Stimulated activated CD8-positive, alpha-beta memory T cell treated with anti-CD3 and anti-CD28 coated beads, Interleukin-7, amount 100 ng/mL, for 4 hours (primary cell): Measurements from ENCODE around the gene INSL3.

ENCODE experiments used
- DNase-seq, 2 donors: peaks; one replicate each; pipeline ENCODE4 v3.0.0-alpha.2; 2020; ENCODE audit warnings: low read depth in 2 of 2

INSL3 gene

DNA sequence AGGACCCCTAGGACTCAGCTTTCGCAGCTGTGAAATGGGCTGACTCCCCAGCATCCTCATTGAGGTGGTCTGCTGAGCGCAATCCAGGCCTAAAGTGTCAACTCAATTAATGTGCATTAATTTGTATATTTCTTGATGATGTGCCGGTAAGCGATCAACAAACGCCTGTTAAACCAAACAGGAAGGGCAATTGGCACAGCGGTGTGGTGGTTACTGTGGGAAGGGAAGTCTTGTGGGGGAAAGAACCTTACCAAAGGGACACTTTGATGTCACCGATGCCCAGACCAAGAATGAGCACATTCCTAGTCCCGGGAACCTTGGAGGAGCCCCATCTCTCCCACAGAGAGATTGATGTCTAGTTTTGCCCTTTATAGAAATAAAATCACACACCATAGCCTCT lies 24.8 kb upstream of the INSL3 start:
- DNase-seq: peak in 1 of 2 donors; percentile 39

DNA sequence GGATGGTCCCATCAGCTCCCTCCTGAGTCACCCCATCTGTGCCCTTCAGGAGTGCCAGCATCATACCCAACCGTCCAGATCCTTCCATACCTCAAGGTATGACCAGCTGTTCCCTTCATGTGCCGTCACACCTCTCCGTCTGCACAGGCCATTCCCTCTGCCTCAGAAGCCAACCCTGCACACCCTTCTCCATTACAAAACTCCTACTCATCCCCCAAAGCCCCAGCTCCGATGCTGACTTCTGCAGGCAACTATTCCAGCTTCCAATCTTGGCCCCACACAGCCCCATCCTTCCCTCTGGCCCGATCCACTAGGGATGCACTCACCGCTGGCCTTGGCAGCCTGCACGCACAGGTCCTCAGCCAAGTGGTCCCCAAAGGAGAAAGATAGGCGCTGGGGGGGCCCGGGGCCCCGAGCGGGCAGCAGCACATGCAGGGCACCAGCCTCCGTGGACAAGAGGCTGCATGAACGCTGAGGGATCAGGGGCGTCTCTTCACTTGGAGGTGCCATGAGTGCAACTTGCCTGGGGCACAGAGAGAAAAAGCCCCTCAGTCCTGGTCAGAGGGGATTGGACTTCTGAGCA lies 22.7 kb upstream of the INSL3 start:
- no peak for DNase-seq

DNA sequence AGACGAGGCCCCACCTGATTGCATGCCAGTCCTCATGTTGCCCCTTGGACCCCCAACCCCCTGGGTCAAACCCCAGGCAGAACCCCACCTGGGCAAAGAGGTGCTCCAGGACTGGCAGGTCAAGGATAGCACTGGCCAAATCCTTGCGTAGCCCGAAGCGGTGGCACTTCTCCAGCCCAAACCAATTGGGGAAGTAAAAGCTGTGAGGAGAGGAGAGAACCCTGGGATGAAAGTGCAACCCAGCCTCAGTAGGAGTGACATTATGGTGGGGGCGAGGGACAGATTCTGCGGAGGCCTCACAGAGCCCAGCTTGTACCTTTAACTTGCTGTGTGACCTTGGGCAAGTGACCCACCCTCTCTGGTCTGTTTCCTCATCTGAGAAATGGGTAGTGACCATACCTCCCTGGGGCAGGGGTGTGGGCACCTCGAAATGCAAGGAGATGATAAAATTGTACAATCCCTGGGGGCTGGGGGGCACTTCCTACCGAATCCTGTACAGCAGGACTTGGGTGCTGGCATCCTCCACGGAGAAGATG lies 22.0 kb upstream of the INSL3 start:
- no peak for DNase-seq

DNA sequence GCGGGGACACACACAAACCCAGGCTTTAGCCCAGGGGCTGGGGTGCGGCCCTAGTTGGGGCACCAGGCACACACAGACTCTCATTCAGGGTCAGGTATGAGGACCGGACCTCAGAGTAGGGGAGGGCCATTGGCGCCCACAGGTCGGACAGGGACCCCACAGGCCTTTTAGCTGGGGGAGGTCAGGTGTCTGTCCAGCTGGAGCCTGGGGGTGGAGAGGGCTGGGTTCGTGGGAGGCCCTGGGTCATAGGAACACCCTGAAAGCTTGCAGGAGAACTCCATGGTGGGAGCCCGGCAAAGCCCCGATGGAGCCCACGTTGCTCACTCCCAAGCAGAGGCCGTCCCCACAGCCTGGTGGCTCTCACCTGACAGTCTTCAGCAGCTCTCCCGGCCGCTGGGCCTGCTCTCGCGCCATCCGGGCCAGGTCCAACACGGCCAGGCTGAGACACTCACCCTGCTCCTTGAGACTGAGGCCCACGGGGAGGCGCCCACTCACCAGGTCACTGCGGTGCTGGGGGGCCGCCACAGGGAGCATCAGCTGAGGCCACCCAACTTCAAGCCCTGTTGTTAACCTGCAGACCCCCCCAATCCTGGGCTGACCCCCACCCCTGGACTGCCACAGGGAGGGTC lies 21.5 kb upstream of the INSL3 start:
- DNase-seq: no peak

DNA sequence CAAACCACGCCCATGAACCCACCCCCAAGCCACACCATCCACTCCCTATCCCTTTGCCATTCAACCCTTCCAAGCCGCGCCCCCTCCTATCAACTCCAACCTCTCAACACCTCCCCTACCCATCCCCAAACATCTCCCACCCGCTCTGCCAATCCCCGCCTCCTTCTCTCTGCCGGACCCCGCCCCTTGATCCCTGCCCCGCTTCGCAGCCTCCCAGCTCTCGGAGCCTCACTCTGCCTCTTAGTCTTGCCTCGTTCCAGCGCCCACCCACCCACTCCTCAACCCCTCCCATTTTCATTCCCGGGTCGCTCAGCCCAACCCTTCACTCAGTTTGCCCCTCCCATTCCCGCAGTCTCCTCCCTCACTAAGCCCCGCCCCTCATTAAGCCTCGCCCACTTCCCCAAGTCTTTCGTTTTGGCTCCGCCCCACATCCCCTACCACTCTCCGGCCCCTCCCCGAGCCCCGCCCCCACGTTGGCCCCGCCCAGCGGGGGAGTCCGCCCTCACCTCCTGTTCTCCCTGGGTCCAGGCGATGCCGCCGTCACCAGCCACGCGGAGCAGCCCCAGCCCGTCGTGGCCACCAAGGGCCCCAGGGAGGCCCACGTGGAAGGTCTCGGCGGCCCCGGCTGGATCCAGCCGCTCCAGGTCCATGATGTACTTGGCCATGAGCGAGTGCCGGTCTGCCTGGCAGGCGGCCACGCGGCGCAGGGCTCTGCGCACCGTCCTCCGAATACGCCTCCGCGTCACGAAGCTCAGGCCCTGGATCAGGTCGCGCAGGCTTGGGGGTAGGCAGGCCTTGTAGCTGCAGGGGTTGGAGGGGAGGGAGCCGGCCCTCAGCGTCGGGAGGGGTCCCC lies 20.7 kb upstream of the INSL3 start:
- peak; percentile 24 to 32 for DNase-seq

DNA sequence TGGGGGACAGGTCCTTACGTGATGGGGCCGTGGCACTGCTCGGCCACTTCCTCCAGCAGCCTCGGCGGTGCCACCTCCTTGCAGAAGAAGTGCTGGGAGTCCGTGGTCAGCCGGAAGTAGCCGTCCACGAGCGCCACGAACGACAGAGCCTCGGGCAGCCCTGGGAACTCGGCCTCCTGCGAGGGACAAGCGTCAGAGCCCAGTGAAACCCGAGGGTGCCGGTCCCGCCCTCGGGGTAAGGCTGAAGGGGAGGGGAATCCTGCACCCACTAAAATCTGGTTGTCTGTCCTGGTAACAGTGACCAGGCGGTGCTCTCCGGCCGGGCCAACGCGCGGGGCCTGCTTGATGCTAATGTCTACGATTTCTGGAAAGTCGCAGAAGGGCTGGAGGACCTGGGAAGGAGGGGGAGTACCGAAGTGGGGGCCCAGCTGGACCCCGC lies 20.1 kb upstream of the INSL3 start:
- no peak for DNase-seq

DNA sequence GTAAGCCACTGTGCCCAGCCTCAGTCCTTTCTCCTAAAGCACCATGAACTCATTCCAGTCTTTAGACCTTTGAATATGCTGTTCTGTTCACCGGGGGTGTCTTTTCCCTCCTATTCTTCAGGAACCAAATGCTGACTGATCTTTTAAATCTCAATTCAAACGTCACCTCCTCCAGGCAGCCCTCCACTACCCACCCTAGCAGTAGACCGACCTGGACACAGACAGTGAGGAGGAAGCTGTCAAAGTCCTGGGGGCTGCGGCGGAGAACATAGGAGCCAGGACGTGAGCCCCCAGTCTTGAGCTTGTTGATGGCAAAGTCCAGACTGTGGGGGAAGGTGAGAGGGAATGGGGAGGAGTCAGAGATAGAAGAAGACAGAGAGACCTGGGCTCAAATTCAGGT lies 18.7 kb upstream of the INSL3 start:
- DNase-seq: no peak

DNA sequence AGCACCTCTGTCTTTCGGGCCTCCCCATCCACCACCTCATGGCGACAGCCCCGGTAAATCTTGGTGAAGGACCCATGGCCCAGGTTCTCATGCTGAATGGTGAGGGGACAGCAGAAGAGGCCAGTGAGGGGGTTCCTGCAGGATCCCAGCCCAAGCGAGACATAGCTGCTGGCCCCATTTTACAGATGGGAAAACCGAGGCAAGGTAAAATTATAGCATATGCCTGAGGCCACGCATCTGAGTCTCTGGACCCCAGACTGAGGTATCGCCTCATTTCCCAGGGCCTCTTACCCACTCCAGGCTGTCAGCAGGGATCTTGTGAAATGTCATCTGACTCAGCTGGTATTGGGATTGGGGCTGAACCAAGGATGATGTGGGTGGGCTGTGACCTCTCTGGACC lies 16.7 kb upstream of the INSL3 start:
- DNase-seq: no peak

DNA sequence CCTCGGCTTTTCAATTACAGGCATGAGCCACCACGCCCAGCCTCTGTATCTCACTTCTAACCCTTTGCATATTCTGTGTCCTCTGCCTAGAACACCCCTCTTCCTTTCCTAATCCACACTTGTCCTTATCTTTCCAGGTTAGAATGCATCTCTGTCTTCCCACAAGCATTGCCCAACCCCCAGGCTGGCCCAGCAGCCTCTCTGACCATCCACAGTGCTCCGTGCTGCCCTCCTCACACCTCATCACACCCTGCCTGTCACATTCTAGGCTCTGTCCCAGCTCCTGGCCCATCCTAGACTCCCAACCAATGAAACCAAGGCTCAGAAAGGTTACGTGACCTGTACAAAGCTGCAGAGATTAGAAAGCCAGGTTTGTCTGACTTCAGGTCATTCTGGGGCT lies 15.2 kb upstream of the INSL3 start:
- DNase-seq: no peak

DNA sequence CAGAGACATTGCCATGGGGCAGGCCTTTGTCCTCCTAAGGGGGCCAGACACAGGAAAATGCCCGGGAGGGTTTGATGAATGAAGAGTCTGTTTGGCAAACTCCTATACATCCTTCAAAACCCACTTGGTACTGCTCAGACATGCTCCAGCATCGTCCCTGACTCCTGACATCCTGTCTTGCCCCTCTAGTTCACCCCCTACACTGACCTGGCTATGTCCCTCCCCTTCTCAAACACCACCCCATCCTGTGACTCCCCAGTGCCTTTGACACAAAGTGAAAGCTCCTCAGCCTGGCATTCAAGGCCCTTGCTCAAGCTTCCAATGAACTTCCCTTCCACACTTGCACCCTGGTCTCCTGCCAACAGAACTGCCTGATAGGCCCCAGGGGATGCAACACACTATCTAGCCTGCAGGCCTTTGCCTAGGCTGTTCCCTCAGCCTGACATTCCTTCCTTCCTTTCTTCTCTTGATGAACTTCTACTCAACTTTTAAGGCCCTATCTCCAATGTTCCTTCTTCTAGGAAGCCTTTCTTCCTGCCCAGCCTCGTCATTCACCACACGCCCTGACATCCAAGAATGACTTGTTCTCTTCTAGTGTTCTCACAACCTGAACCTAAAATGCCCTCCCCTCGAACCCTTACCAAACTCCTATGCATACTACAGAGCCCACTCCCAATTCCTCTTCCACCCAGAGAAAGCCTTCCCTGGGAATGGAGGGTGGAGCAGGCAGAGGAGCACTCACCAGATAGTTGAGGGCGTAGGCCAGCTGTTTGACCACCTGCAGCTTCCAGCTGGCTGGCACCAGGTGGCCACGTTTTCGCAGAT lies 14.1 kb upstream of the INSL3 start:
- DNase-seq: no peak

DNA sequence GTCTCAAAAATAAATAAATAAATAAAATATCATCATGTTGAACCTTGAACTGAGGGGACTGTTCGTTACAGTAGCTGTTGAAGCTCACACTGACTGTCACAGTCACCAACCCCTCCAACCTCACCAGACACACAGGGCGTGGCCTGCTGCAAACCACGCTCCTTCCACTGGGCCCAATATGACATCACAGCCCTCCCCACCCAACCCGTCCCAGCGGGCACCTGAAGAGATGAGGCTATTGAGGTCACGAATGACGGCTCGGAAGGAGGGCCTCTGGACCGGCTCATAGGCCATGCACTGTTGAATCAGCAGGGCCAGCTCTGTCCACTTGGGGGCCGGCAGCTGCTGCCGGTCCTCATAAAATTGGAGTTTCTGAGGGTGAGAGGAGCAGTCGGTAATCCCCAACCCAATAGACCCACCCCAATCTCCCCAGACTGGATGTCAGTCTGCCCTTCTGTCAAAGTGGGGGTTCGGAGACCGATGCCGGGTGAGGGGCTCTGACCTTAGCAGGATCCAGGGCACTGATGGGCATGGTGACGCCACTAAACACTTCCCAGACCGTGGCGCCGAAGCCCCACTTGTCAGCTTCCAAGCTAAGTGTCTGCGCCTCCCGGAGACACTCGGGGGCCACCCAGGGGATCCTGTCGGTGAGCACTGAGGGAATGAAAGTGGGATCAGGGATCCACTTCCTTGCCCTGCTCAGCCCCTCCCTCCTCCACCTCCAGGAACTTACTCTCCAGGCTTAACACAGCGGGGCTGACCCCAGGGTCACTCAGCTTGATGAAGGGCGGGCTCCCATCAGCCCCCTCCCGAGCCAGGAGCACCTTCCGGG lies 13.2 kb upstream of the INSL3 start:
- DNase-seq: no peak

DNA sequence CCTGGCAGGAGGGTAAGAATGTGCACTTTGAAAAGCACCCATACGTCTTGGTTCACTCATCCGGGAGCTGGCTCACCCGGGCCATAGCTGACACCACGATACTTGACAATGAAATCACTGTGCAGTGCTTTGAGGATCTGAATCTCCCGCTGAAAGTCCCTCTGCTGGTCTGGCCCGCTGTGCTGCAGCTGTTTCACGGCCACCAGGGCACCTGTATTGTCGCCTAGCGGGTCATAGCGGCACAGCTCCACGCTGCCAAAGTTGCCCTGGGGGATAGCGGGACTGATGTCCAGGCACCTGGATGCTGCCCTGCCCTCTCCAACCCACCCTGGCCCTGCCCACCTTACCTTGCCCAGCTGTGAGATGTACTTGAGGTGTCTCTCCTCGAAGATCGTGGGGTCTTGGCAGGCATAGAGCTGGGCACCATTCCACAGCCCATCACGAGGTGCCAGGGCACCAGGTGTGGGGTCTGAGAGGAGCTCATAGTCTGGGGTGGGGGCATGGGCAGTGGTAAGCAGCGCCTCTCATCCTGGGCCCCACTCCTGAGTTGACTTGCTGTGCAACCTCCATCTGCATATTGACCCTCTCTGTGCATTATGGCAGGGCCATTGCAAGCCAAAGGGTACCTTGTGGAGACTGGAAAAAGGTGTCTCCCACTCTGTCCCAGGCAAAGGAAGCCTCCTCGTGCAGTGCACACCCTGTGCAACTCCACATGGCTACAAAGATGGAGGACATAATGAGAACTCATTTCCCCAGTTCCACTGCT lies 11.3 kb upstream of the INSL3 start:
- no peak for DNase-seq

DNA sequence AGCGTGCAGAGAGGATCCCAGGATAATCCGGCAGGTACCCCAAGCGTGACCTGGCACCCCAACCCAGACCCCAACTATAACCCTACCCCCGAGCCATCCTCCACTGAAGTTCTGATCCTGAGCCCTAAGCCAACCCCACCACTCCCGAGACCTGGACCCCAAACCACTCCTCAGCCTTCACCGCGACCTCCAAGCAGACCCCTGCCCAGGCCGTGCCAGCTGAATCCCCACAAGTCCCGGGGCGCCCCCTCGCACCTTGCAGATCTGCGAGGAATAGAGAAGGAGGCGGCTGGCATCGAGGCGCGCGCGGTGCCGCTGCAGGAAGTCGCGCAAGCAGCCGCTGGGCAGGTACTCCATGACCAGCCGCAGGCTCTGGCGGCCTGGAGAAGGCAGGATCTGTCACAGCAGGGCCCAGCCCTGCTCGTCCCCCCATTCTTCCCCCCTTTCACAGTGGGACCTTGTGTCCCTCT lies 10.1 kb upstream of the INSL3 start:
- no peak for DNase-seq

DNA sequence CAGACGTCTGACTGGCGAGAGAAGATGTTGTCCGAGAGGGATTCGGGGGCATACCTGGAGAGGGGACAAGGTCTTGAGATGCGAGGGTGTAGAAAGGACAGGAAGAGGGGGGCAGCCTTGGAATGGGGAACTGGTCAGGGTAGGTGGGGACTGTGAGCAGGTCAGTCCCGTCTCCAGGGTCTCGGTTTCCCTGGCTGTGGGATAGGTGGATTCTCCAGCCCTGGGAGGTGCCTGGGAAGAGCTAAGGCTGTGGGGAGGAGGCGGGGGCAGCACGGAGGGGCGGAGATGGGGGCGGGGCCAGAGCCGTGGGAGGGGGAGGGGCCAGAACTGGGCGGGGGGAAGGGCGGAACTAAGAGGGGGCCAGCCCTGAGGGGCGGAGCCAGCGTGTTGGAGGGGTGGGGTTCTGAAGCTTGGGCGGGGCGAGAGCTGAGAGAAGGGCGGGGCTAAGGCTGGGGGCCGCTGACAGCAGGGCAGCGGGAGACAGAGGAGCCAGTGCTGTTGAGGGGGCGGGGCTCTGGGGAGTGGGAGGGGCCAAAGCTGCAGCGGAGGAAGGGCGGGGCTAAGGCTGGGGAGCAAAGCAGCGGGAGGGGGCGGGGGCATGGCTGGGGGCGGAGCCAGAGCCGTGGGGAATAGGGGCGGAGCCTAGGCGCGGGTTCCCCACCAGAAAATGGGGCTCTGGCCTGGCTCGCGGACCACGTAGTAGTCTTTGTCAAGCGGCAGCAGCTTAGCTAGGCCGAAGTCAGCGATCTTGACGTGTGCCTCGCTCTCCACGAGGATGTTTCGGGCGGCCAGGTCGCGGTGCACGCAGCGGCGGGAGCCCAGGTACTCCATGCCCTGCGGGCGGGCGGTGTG lies 9.5 kb upstream of the INSL3 start:
- no peak for DNase-seq

DNA sequence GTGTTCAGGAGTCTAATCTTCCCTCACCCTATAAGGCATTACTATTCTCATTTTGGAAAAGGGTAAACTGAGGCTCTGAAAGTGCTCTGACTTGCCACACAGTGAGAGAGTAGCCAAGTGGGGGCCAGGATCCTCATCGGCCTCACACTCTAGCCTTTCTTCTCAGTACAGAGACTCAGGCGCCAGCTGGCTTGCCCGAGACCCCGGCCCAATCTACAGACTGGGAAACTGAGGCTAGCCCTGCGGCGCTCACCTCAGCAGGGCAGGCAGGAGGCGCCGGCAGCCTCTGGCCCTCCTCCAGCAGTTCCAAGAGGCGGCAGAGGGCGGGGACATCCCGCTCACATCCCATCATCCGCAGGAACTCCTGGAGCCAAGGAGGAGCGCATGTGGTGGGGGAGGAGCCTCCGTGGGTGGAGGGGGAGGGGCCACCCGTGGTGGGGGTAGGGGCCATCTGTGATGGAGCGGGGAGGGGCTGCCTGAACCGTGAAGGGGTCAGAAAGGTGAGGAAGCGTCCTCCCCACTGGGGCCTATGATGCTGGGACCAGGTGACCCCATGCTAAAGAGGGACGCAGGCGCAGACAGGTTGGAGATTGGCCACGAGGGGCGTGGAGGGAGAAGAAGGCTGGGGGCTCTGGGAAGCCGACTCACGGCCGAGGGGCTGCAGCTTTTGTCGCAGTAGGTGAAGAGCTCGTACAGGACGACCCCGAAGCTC lies 8.7 kb upstream of the INSL3 start:
- DNase-seq: no peak

DNA sequence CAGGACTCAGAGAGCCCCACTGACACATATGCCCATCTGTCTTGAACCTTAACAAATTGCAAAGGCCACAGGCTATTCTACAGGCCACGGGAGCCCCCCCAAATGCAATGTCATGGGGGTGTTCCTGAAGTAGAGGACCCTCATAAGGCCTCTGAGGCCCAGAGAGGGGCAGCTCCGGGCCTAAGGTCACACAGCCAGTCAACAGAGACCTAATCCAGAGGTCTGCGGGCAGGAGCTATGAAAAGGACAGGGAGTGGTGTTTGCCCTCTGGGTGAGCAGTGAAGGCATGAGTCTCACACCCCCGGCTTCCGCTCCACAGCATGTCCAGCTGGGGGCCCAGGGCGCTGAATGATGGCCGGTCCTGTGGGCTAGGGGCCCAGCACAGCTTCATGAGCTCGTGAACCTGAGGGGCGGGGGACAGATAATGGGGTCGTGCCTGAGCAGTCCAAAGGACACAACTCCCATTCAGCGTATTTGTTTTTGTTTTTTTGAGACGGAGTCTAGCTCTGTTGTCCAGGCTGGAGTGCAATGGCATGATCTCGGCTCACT lies 5.3 kb upstream of the INSL3 start:
- no peak for DNase-seq

DNA sequence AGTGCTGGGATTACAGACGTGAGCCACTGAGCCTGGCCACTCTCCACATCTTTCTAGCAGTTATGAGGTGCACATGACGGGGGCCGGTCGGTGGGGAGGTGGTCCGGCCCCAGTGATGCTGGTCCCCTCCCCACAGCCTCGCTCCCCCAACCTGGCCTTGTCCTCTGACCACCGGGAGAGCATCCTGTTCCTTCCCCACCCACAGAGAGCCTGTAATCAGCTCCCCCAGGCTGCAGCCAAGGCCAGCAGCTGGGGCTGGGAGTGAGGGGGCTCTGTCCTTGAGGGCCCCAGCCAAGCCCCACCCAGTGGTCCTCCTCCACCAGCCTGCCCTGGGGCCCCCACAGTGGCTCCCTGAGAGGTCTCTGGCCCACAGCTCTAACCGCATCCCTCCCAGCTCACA lies 3.0 kb upstream of the INSL3 start:
- no peak for DNase-seq

DNA sequence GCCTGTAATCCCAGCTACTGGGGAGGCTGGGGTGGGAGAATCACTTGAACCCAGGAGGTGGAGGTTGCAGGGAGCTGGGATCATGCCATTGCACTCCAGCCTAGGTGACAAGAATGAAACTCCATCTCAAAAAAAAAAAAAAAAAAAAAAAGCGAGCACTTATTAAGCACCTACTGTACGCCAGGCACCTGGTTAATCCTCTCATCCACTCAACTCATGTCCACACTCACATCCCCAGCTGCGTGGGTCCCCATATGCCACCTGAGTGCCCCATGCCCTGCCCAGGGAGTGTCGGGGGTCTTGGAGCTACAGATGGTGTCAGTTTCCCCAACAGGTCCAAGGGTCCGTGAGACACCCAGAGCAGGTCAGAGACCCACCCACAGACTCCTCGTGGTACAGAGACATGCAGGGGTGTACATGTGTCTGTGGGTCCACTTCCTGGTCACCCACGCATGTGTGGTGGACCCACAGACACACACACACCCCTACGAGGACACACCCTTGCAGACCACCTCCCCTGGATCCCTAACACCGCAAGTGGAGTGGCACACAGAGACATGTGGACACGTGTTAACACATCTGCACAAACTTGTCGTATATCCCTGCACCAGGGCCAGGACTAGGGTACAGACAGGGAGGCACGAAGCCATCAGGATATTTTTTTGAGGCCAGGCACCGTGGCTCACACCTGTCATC lies 3.5 kb downstream of the INSL3 start:
- no peak for DNase-seq
